Measurements from ENCODE around the gene ATXN1.
"Not testable (repeated sequence)": the region's sequence is repeated elsewhere in the genome, so short reads cannot be mapped to it uniquely, and the experiment has no call there.

DNA sequence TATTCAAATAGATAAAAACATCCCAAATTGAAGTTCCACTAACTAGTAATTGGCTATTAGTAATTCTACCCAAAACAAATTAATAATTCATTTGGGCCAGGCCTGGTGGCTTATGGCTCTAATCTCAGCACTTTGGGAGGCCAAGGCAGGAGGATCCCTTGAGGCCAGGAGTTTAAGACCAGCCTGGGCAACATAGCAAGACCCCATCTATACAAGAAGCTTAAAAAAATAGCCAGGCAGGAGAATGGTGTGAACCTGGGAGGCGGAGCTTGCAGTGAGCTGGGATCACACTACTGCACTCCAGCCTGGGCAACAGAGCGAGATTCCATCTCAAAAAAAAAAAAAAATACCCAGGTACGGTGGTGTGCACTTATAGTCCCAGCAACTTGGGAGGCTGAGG, 379.3 kb downstream of the ATXN1 start:
- TF ChIP-seq ZNF274 (IDR thresholded peaks at IDR 0.05; ENCODE audit: borderline replicate concordance, extremely low read depth, low read length); SUZ12 (IDR thresholded peaks at IDR 0.05; ENCODE audit: low read length); MAX (IDR thresholded peaks at IDR 0.05); GABPA (IDR thresholded peaks at IDR 0.05; ENCODE audit: borderline replicate concordance, insufficient read depth, low read length): not testable (repeated sequence)
- TF ChIP-seq, protein P1, sequence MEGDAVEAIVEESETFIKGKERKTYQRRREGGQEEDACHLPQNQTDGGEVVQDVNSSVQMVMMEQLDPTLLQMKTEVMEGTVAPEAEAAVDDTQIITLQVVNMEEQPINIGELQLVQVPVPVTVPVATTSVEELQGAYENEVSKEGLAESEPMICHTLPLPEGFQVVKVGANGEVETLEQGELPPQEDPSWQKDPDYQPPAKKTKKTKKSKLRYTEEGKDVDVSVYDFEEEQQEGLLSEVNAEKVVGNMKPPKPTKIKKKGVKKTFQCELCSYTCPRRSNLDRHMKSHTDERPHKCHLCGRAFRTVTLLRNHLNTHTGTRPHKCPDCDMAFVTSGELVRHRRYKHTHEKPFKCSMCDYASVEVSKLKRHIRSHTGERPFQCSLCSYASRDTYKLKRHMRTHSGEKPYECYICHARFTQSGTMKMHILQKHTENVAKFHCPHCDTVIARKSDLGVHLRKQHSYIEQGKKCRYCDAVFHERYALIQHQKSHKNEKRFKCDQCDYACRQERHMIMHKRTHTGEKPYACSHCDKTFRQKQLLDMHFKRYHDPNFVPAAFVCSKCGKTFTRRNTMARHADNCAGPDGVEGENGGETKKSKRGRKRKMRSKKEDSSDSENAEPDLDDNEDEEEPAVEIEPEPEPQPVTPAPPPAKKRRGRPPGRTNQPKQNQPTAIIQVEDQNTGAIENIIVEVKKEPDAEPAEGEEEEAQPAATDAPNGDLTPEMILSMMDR (IDR thresholded peaks at IDR 0.05; ENCODE audit: control extremely low read depth in 1 of 3, insufficient read depth in 1 of 3, low read depth in 1 of 3, low read length in 3 of 3): not testable (repeated sequence)
